GM12874 (cell line): ENCODE measurements around the gene CACNG8.

Experiments
- CTCF ChIP-seq: IDR thresholded peaks from 2 replicates; pipeline ENCODE4 v1.5.1; 2011; ENCODE audit warnings: low read depth, mild to moderate bottlenecking, control low read depth, low read length, moderate library complexity; ENCODE audit not compliant: insufficient read depth

The CACNG8 gene

DNA sequence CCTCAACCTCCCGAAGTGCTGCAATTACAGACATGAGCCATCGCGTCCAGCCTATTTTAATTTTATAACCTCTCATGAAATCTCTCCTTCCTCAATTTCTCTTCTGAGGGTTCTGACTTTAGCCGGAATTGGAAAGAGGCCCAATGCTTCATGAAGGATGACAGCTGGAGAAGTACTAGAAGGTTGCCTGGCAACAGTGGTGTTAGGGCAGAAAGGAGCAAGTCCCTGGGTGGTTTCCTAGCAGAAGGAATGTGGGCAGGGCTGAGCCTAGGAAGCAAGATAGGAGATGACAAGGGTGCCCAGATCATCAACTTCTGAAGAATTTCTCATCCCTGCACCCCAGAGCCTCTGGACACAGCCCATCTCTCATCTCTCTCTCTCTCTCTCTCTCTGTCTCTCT lies 54.5 kb downstream of the CACNG8 start:
- no peak for TF ChIP-seq CTCF

- TF ChIP-seq CTCF: no peak
Observed at GRCh38 chr19:54021363-54021762, 58.6 kb downstream of the CACNG8 start.

GRCh38 chr19:54021932-54022331 lies 59.2 kb downstream of the CACNG8 start:
- TF ChIP-seq CTCF: no peak

DNA sequence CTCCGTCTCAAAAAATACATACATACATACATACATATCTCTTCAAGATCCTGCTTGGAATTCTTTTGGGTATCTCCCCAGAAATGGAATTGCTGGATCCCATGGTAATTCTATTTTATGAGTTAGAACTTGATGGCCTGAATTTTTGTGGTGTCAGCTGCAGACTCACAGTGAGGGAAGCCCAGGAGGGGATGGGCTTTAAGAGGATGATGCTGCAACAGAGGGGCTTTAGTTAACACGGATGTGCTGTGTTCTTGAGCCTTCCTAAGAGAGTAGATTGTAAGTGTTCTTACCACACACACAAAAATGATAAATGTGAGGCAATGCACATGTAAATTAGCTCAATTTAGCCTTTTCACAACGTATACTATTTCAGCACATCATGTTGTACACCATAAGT lies 60.5 kb downstream of the CACNG8 start:
- TF ChIP-seq CTCF: no peak

GRCh38 chr19:54024660-54025059 lies 61.9 kb downstream of the CACNG8 start:
- no peak for TF ChIP-seq CTCF

DNA sequence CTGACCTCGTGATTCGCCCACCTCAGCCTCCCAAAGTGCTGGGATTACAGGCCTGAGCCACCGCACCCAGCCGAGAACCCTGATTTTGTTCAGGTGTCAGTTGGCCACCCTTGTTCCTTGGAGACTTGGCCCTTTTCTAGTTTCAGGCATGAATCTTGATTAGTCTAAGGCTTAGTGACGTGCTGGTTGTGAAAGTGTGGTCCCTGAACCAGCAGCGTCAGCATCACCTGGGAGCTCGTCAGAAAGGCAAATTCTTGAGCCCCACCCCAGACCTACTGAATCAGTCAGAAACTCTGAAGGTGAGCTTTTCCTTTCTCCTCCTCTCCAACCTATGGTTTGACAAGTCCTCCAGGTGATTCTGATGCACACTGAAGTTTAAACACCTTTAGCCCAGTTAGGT lies 63.9 kb downstream of the CACNG8 start:
- no peak for TF ChIP-seq CTCF

GRCh38 chr19:54029301-54029700 lies 66.6 kb downstream of the CACNG8 start:
- TF ChIP-seq CTCF: no peak
